ENCODE measurements around the gene RAPGEF1. TPM values are rescaled to one million over a fixed set of nuclear protein-coding genes. Genes with fewer than 3 reads are reported as not detected.

Gene RAPGEF1
- total RNA-seq, 1 donor from 2014 or later, result 33.3 TPM

DNA sequence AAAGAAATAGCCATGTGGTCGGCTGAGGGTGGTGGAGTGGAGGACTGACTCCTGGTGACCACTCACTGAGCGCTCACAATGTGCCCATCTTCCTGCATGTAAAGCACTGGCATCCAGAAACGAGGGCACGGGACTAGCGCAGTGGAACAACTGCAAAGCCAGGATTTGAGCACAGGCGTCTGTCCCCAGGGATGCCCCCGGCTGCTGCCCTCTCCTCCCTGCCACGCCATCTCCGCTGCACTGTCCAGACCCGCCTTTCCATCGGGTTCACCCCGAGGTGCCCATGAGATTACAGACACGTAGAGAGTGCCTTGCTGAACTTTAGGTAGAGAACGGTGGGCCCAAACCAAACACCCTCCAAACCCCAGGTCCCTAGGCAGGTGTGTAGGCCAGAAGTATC is 149.9 kb downstream of the RAPGEF1 start:
- H3K9ac ChIP-seq, result no peak overlapping the region
- no peaks in the 10 kb centered on the region for H4K20me1 ChIP-seq (ENCODE audit: low read depth)
- Mint-ChIP-seq H3K9me3 (no peaks in the 10 kb centered on the region), H3K27ac (no peak overlapping the region), H3K27me3 (ENCODE audit: insufficient read depth, low read depth) (peaks cover 8% of the 10 kb centered on the region), H3K4me3 (no peak overlapping the region), H3K4me1 (no peaks in the 10 kb centered on the region), H3K36me3 (peaks cover 17% of the 10 kb centered on the region)
- H3K27ac ChIP-seq, result no peak overlapping the region
- no peaks in the 10 kb centered on the region for H3K4me1 ChIP-seq
- no peak for DNase-seq (ENCODE audit: low spot score)
- no peaks in the 10 kb centered on the region for H3K36me3 ChIP-seq
- TF ChIP-seq EZH2 (IDR thresholded peaks at IDR 0.05) (no peak), EZH2phosphoT487 (IDR thresholded peaks at IDR 0.05) (no peak)
- TF ChIP-seq, protein P1, sequence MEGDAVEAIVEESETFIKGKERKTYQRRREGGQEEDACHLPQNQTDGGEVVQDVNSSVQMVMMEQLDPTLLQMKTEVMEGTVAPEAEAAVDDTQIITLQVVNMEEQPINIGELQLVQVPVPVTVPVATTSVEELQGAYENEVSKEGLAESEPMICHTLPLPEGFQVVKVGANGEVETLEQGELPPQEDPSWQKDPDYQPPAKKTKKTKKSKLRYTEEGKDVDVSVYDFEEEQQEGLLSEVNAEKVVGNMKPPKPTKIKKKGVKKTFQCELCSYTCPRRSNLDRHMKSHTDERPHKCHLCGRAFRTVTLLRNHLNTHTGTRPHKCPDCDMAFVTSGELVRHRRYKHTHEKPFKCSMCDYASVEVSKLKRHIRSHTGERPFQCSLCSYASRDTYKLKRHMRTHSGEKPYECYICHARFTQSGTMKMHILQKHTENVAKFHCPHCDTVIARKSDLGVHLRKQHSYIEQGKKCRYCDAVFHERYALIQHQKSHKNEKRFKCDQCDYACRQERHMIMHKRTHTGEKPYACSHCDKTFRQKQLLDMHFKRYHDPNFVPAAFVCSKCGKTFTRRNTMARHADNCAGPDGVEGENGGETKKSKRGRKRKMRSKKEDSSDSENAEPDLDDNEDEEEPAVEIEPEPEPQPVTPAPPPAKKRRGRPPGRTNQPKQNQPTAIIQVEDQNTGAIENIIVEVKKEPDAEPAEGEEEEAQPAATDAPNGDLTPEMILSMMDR (IDR thresholded peaks at IDR 0.05), result no peak
- H3K4me3 ChIP-seq, result no peak overlapping the region
- H3K9me3 ChIP-seq (ENCODE audit: low read depth), result no peaks in the 10 kb centered on the region
- no peaks in the 10 kb centered on the region for H3F3A ChIP-seq (ENCODE audit: low read depth)
- no peaks in the 10 kb centered on the region for H3K27me3 ChIP-seq
- H3K79me2 ChIP-seq (ENCODE audit: low read depth), result no peaks in the 10 kb centered on the region
- no peak overlapping the region for H3K4me2 ChIP-seq
- no peak overlapping the region for H2AFZ ChIP-seq (replicated peaks)

DNA sequence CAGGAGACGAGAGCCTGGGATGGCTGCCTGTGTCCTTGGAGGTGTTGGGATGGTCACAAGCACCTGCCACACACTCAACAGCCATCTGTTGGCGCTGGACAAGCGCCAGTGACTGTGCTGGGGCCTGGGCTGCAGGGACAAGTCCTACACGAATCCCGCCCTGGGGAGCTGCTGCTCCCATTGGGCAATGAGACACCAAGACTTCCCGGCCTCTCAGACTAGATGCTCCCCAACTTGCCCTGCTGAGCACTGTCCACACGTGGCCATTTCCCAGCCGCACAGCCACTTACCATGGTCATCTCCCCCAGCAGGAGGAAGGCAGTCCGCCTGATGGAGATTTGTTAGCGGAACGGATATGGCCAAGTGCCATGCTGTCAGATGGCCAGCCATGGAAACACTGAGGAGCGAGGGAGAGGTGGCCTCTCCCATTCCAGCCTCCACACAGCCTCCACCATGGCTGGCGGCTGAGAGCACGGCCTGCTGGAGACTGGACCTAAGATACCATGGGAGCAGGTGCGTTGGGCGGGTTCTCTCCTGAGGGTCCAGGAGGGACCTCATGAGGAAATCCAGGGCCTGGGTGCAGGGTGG is 150.7 kb downstream of the RAPGEF1 start:
- no peaks in the 10 kb centered on the region for H3K27me3 ChIP-seq
- H3K9me3 Mint-ChIP-seq, result no peaks in the 10 kb centered on the region
- H3K79me2 ChIP-seq (ENCODE audit: low read depth), result no peaks in the 10 kb centered on the region
- H3F3A ChIP-seq (ENCODE audit: low read depth), result no peaks in the 10 kb centered on the region
- no peak overlapping the region for H3K4me3 Mint-ChIP-seq
- H2AFZ ChIP-seq (replicated peaks), result no peak overlapping the region
- H3K27me3 Mint-ChIP-seq (ENCODE audit: insufficient read depth, low read depth), result peaks cover 8% of the 10 kb centered on the region
- H3K4me1 Mint-ChIP-seq, result no peaks in the 10 kb centered on the region
- no peaks in the 10 kb centered on the region for H3K9me3 ChIP-seq (ENCODE audit: low read depth)
- H3K4me1 ChIP-seq, result no peaks in the 10 kb centered on the region
- H4K20me1 ChIP-seq (ENCODE audit: low read depth), result no peaks in the 10 kb centered on the region
- H3K9ac ChIP-seq, result no peak overlapping the region
- H3K36me3 ChIP-seq, result no peaks in the 10 kb centered on the region
- no peak overlapping the region for H3K4me2 ChIP-seq
- H3K36me3 Mint-ChIP-seq, result peaks cover 17% of the 10 kb centered on the region
- no peak for TF ChIP-seq EZH2phosphoT487 (IDR thresholded peaks at IDR 0.05)
- TF ChIP-seq, protein P1 (IDR thresholded peaks at IDR 0.05), result no peak
- TF ChIP-seq EZH2 (IDR thresholded peaks at IDR 0.05), result no peak
- H3K27ac ChIP-seq, result no peak overlapping the region
- H3K4me3 ChIP-seq, result no peak overlapping the region
- H3K27ac Mint-ChIP-seq, result no peak overlapping the region
- no peak for DNase-seq (ENCODE audit: low spot score)

GRCh38 chr9:131588396-131588795 is 151.5 kb downstream of the RAPGEF1 start:
- Histone ChIP-seq H3K79me2 (ENCODE audit: low read depth) (no peaks in the 10 kb centered on the region), H3K9ac (no peak overlapping the region), H3K4me3 (no peak overlapping the region), H3K36me3 (no peaks in the 10 kb centered on the region), H2AFZ (replicated peaks) (no peak overlapping the region), H4K20me1 (ENCODE audit: low read depth) (no peaks in the 10 kb centered on the region), H3K27ac (no peak overlapping the region), H3K27me3 (no peaks in the 10 kb centered on the region), H3K4me2 (no peak overlapping the region), H3K9me3 (ENCODE audit: low read depth) (no peaks in the 10 kb centered on the region), H3F3A (ENCODE audit: low read depth) (no peaks in the 10 kb centered on the region), H3K4me1 (no peaks in the 10 kb centered on the region)
- DNase-seq (ENCODE audit: low spot score), result no peak
- peaks cover 19% of the 10 kb centered on the region for H3K36me3 Mint-ChIP-seq
- H3K4me1 Mint-ChIP-seq, result no peaks in the 10 kb centered on the region
- no peak overlapping the region for H3K4me3 Mint-ChIP-seq
- TF ChIP-seq EZH2phosphoT487 (IDR thresholded peaks at IDR 0.05) (no peak), EZH2 (IDR thresholded peaks at IDR 0.05) (no peak)
- TF ChIP-seq, protein P1 (IDR thresholded peaks at IDR 0.05), result no peak
- no peak overlapping the region for H3K27ac Mint-ChIP-seq
- no peaks in the 10 kb centered on the region for H3K9me3 Mint-ChIP-seq
- peaks cover 8% of the 10 kb centered on the region for H3K27me3 Mint-ChIP-seq (ENCODE audit: insufficient read depth, low read depth)
